Liver (tissue), 9 donors: ENCODE measurements around the gene SCUBE3. TPM values are rescaled to one million over a fixed set of nuclear protein-coding genes. Genes with fewer than 3 reads are reported as not detected.
A peak's percentile ranks its signal among the peaks of the same experiment; 100 is the strongest.

Source experiments
- DNase-seq: peaks from one replicate; pipeline ENCODE4 v3.0.0-alpha.2; 2017; ENCODE audit warnings: low spot score
- H3K27ac ChIP-seq, 2 donors: one replicate each; pipeline ENCODE4 v1.7.0; 2013; ENCODE audit warnings: inconsistent platforms in 2 of 2, low read length in 2 of 2, control low read depth in 1 of 2, low read depth in 1 of 2, mild to moderate bottlenecking in 1 of 2
- H3K27me3 ChIP-seq, 4 donors: one replicate each; pipeline versions ENCODE4 v1.6.1 to v1.7.0; 2013; ENCODE audit warnings: low read length in 3 of 4, inconsistent platforms in 1 of 4, mild to moderate bottlenecking in 1 of 4, moderate library complexity in 1 of 4; ENCODE audit not compliant: control insufficient read depth in 4 of 4, insufficient read depth in 4 of 4
- H3K36me3 ChIP-seq, 4 donors: one replicate each; pipeline versions ENCODE4 v1.6.1 to v1.7.0; 2013; ENCODE audit warnings: low read length in 3 of 4, mild to moderate bottlenecking in 3 of 4, low read depth in 1 of 4, moderate library complexity in 1 of 4; ENCODE audit not compliant: control insufficient read depth in 4 of 4, insufficient read depth in 3 of 4
- H3K4me1 ChIP-seq, 4 donors: one replicate each; pipeline versions ENCODE4 v1.6.1 to v1.7.0; 2013; ENCODE audit warnings: low read length in 3 of 4, mild to moderate bottlenecking in 3 of 4, moderate library complexity in 1 of 4; ENCODE audit not compliant: control insufficient read depth in 4 of 4, insufficient read depth in 4 of 4
- H3K4me3 ChIP-seq, 3 donors: one replicate each; pipeline versions ENCODE4 v1.6.1 to v1.7.0; 2013; ENCODE audit warnings: low read length in 3 of 3, control low read depth in 1 of 3, low read depth in 1 of 3, mild to moderate bottlenecking in 1 of 3
- H3K9ac ChIP-seq, 2 donors: one replicate each; pipeline ENCODE4 v1.7.0; 2013; ENCODE audit warnings: low read length in 2 of 2, mild to moderate bottlenecking in 2 of 2, moderate library complexity in 2 of 2, control low read depth in 1 of 2, low read depth in 1 of 2
- H3K9me3 ChIP-seq, 4 donors: one replicate each; pipeline versions ENCODE4 v1.6.1 to v1.7.0; 2013; ENCODE audit warnings: low read length in 3 of 4; ENCODE audit not compliant: control insufficient read depth in 4 of 4
- EGR1 ChIP-seq, 2 donors: IDR thresholded peaks; 2 replicates each; pipeline ENCODE4 v1.6.1; 2016 to 2018; ENCODE audit warnings: antibody characterized with exemption in 2 of 2, low read depth in 2 of 2
- FOXA2 ChIP-seq: IDR thresholded peaks from 2 replicates; pipeline ENCODE4 v1.6.1; 2016; ENCODE audit warnings: antibody characterized with exemption
- GABPA ChIP-seq, 2 donors: IDR thresholded peaks in 1 of 2; conservative IDR thresholded peaks in 1 of 2; 2 replicates each; pipeline ENCODE4 v1.6.1; 2016; ENCODE audit warnings: antibody characterized with exemption in 2 of 2, mild to moderate bottlenecking in 1 of 2, moderate library complexity in 1 of 2
- HNF4A ChIP-seq, 2 donors: conservative IDR thresholded peaks; 2 replicates each; pipeline ENCODE4 v1.6.1; 2016; ENCODE audit warnings: antibody characterized with exemption in 2 of 2, mild to moderate bottlenecking in 2 of 2
- HNF4G ChIP-seq: IDR thresholded peaks from 2 replicates; pipeline ENCODE4 v1.6.1; 2016; ENCODE audit warnings: antibody characterized with exemption
- NR2F2 ChIP-seq: IDR thresholded peaks from 2 replicates; pipeline ENCODE4 v1.6.1; 2016; ENCODE audit warnings: antibody characterized with exemption
- RAD21 ChIP-seq, 2 donors: IDR thresholded peaks; 2 replicates each; pipeline ENCODE4 v1.6.1; 2016; ENCODE audit warnings: antibody characterized with exemption in 2 of 2, mild to moderate bottlenecking in 2 of 2
- SP1 ChIP-seq: IDR thresholded peaks from 2 replicates; pipeline ENCODE4 v1.6.1; 2018; ENCODE audit warnings: antibody characterized with exemption, mild to moderate bottlenecking
- TAF1 ChIP-seq: conservative IDR thresholded peaks from 2 replicates; pipeline ENCODE4 v1.6.1; 2016; ENCODE audit warnings: antibody characterized with exemption, mild to moderate bottlenecking
- YY1 ChIP-seq: IDR thresholded peaks from 2 replicates; pipeline ENCODE4 v1.6.1; 2016; ENCODE audit warnings: antibody characterized with exemption, mild to moderate bottlenecking
- WGBS: extraction: QIAGEN DNeasy Blood & Tissue Kit; methylation state at CpG from one replicate; pipeline ENCODE4 v1.1.7; 2013; 5-methylcytosine and 5-hydroxymethylcytosine counted together
- polyA plus RNA-seq, 2 donors: library from polyadenylated mRNA; stranded (reverse) in 1 of 2; unstranded in 1 of 2; fragments of 200-250 nt in 1 of 2; fragments of >200 nt in 1 of 2; fragmentation: Nextera tagmentation in 1 of 2; extraction: Ambion mirVana in 1 of 2; gene quantifications; one replicate each; pipeline versions ENCODE4 v1.2.1 to v1.2.3, GENCODE V29; 2013 to 2015
- total RNA-seq, 2 donors: library from RNA; depleted of rRNA; stranded (reverse); fragments of >200 nt; gene quantifications; one replicate each; pipeline ENCODE4 v1.2.3, GENCODE V29; 2014
- TF ChIP-seq, protein P1 (sequence below): IDR thresholded peaks from 2 replicates; pipeline ENCODE4 v1.6.1; 2016; ENCODE audit warnings: antibody characterized with exemption
- TF ChIP-seq, protein P2 (sequence below): fragments of 150-350 bp; IDR thresholded peaks from 2 replicates; pipeline ENCODE4 v1.5.1; 2017; ENCODE audit warnings: improper control_type of control experiment, low read depth, low read length; ENCODE audit not compliant: missing input control
- TF ChIP-seq, protein P3 (sequence below): IDR thresholded peaks from 2 replicates; pipeline ENCODE4 v1.6.1; 2016; ENCODE audit warnings: antibody characterized with exemption
- TF ChIP-seq, protein P4 (sequence below): IDR thresholded peaks from 2 replicates; pipeline ENCODE4 v1.6.1; 2016; ENCODE audit warnings: antibody characterized with exemption, mild to moderate bottlenecking
- donor health status: healthy.
- donor health status: healthy.
- donor health status: healthy.
- donor health status: healthy.
- donor health status: healthy.

The SCUBE3 gene
- total and polyA plus RNA-seq, 4 donors = 0.03 to 0.09 (median 0.07) TPM

DNA sequence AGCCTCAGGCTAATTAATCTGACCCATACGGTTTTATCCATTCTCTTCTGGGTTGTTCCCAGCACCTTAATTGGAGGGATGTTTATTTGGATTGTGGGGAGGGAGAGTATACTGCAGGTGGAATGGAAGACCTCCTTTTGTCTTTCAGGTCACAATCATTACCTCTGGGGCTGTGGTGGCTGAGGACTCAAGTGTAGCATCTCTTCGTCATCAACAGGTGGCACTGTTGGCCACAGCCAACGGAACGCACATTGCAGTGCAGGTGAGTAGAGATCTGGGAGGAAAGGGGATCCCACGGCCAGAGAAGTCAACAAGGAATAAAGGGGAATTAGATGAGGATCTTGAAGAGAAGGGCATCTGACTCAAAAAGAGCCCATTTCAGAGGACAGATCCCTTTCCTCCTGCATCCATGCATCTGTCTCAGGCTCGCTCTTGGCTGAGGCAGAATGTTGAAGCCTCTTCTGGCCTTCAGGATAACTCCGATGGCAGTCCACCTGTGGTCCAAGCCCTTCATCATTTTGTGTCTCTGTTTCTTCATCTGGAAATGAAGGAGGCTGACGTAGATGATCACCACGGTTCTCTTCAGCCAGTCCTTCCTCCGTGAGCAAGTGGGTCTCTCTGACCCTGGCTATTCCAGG is 80.7 kb downstream of the SCUBE3 start:
- Histone ChIP-seq H3K4me3 (no peak overlapping the region), H3K9ac (no peak overlapping the region), H3K27me3 (no peaks in the 10 kb centered on the region), H3K4me1 (no peaks in the 10 kb centered on the region), H3K9me3 (no peaks in the 10 kb centered on the region), H3K36me3 (peaks cover 3 to 56% (median 27%) of the 10 kb centered on the region in 4 donors), H3K27ac (no peak overlapping the region)
- DNase-seq = no peak
- TF ChIP-seq HNF4G (no peak), EGR1 (IDR thresholded peaks at IDR 0.05; ENCODE audit: low read depth in 2 of 2) (no peak), GABPA (IDR thresholded peaks at IDR 0.05 in 1 of 2, conservative IDR thresholded peaks at IDR 0.05 in 1 of 2) (no peak), HNF4A (conservative IDR thresholded peaks at IDR 0.05) (no peak), TAF1 (no peak), RAD21 (IDR thresholded peaks at IDR 0.05) (peak; percentile 90 to 93), FOXA2 (no peak), SP1 (no peak)
- TF ChIP-seq, protein P1, sequence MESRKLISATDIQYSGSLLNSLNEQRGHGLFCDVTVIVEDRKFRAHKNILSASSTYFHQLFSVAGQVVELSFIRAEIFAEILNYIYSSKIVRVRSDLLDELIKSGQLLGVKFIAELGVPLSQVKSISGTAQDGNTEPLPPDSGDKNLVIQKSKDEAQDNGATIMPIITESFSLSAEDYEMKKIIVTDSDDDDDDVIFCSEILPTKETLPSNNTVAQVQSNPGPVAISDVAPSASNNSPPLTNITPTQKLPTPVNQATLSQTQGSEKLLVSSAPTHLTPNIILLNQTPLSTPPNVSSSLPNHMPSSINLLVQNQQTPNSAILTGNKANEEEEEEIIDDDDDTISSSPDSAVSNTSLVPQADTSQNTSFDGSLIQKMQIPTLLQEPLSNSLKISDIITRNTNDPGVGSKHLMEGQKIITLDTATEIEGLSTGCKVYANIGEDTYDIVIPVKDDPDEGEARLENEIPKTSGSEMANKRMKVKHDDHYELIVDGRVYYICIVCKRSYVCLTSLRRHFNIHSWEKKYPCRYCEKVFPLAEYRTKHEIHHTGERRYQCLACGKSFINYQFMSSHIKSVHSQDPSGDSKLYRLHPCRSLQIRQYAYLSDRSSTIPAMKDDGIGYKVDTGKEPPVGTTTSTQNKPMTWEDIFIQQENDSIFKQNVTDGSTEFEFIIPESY = no peak
- TF ChIP-seq, protein P2, sequence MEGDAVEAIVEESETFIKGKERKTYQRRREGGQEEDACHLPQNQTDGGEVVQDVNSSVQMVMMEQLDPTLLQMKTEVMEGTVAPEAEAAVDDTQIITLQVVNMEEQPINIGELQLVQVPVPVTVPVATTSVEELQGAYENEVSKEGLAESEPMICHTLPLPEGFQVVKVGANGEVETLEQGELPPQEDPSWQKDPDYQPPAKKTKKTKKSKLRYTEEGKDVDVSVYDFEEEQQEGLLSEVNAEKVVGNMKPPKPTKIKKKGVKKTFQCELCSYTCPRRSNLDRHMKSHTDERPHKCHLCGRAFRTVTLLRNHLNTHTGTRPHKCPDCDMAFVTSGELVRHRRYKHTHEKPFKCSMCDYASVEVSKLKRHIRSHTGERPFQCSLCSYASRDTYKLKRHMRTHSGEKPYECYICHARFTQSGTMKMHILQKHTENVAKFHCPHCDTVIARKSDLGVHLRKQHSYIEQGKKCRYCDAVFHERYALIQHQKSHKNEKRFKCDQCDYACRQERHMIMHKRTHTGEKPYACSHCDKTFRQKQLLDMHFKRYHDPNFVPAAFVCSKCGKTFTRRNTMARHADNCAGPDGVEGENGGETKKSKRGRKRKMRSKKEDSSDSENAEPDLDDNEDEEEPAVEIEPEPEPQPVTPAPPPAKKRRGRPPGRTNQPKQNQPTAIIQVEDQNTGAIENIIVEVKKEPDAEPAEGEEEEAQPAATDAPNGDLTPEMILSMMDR = peak; percentile 85
- TF ChIP-seq, protein P3, sequence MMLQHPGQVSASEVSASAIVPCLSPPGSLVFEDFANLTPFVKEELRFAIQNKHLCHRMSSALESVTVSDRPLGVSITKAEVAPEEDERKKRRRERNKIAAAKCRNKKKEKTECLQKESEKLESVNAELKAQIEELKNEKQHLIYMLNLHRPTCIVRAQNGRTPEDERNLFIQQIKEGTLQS = no peak
- WGBS = 58% methylated on average over 10 of the region's 10 CpGs

DNA sequence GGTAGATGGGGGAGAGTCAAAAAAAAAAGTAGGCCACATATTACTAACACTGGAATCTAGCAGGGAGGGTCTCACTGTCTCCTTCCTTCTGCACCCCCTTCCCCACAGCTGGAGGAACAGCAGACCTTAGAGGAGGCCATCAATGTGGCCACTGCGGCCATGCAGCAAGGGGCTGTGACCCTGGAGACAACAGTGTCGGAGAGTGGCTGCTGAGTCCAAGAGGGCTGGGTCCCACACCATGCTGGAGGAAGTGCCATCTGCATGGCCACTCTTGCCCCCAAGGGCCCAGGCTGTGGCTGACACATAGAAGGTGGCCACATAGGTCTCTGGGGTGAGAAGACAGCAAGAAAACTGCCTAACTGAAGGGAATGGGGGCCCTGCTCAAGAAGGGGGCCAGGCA is 81.3 kb downstream of the SCUBE3 start:
- no peak overlapping the region for H3K27ac ChIP-seq
- TF ChIP-seq HNF4A (conservative IDR thresholded peaks at IDR 0.05) (no peak), NR2F2 (no peak)
- no peak overlapping the region for H3K9ac ChIP-seq
- DNase-seq = no peak
- no peaks in the 10 kb centered on the region for H3K4me1 ChIP-seq
- 93% methylated on average over 2 of the region's 2 CpGs for WGBS
- no peaks in the 10 kb centered on the region for H3K27me3 ChIP-seq
- H3K9me3 ChIP-seq = no peaks in the 10 kb centered on the region
- peaks cover 3 to 50% (median 24%) of the 10 kb centered on the region in 4 donors for H3K36me3 ChIP-seq
- H3K4me3 ChIP-seq = no peak overlapping the region

DNA sequence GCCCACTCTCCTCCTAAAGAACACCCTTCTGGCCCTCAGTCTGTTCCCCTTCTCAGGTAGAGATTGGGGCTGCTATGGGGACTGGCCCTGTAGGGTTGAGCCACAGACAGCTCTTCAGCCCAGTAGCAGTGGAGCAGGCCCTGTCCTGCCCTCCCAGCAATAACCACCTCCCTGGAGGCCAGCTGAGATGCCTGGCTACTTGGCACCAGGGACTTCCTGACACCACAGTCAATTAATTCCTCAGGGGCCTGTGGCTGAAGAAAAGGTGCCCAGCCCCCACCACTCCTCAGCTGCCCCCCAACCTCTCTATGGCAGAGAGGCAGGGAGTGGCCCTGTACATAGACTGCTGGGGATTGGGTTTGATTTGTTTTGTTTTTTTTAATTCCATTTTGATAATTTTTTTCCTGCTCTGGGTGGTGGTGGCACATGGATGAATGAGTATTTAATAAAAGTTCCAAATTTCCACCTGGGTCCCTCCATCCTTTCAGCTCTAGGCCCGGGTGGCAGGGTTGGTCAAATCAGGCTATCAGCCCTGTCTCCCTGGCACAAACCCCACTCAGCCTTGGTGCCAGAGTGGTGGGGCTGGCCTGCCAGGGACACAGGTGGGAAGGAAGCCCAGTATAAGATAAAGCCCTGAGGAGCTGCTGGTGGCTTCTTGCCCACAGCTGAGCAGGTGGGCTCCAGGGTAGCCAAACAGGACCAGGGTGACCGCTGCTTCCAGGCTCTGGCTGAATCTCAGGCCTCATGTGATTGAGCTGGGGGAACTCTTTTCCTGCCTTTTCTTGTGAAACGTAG is 82.0 kb downstream of the SCUBE3 start:
- no peak overlapping the region for H3K9ac ChIP-seq
- no peaks in the 10 kb centered on the region for H3K9me3 ChIP-seq
- WGBS = 59% methylated on average over 3 of the region's 3 CpGs
- no peak for DNase-seq
- H3K27me3 ChIP-seq = no peaks in the 10 kb centered on the region
- no peak overlapping the region for H3K4me3 ChIP-seq
- H3K36me3 ChIP-seq = peaks cover 3 to 43% (median 17%) of the 10 kb centered on the region in 4 donors
- H3K4me1 ChIP-seq = no peaks in the 10 kb centered on the region
- H3K27ac ChIP-seq = no peak overlapping the region
- TF ChIP-seq, protein P3 = no peak
- TF ChIP-seq YY1 = no peak
- TF ChIP-seq HNF4G = no peak
- TF ChIP-seq, protein P1 = no peak
- no peak for TF ChIP-seq HNF4A (conservative IDR thresholded peaks at IDR 0.05)
- TF ChIP-seq, protein P4, sequence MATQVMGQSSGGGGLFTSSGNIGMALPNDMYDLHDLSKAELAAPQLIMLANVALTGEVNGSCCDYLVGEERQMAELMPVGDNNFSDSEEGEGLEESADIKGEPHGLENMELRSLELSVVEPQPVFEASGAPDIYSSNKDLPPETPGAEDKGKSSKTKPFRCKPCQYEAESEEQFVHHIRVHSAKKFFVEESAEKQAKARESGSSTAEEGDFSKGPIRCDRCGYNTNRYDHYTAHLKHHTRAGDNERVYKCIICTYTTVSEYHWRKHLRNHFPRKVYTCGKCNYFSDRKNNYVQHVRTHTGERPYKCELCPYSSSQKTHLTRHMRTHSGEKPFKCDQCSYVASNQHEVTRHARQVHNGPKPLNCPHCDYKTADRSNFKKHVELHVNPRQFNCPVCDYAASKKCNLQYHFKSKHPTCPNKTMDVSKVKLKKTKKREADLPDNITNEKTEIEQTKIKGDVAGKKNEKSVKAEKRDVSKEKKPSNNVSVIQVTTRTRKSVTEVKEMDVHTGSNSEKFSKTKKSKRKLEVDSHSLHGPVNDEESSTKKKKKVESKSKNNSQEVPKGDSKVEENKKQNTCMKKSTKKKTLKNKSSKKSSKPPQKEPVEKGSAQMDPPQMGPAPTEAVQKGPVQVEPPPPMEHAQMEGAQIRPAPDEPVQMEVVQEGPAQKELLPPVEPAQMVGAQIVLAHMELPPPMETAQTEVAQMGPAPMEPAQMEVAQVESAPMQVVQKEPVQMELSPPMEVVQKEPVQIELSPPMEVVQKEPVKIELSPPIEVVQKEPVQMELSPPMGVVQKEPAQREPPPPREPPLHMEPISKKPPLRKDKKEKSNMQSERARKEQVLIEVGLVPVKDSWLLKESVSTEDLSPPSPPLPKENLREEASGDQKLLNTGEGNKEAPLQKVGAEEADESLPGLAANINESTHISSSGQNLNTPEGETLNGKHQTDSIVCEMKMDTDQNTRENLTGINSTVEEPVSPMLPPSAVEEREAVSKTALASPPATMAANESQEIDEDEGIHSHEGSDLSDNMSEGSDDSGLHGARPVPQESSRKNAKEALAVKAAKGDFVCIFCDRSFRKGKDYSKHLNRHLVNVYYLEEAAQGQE = no peak
- no peak for TF ChIP-seq NR2F2
